SH-SY5Y (cell line): ENCODE results near the gene MINK1.

ENCODE experiments used
- GATA2 ChIP-seq: IDR thresholded peaks from 2 replicates; pipeline ENCODE4 v1.6.1; 2011; ENCODE audit warnings: mild to moderate bottlenecking, low read depth, low read length
- GATA3 ChIP-seq: IDR thresholded peaks from 2 replicates; pipeline ENCODE4 v1.6.1; 2011; ENCODE audit warnings: low read depth, mild to moderate bottlenecking, low read length, moderate library complexity

- TF ChIP-seq GATA2 = no peak
- TF ChIP-seq GATA3 = no peak
These were observed 51.3 kb downstream of the MINK1 start for GRCh38 chr17:4884489-4884888.
